Measurements from ENCODE around the gene GALNT18. TPM values are rescaled to one million over a fixed set of nuclear protein-coding genes. Genes with fewer than 3 reads are reported as not detected.
"Not testable (repeated sequence)": the region's sequence is repeated elsewhere in the genome, so short reads cannot be mapped to it uniquely, and the experiment has no call there.

GALNT18 gene
- total RNA-seq, 2 donors from 2014 or later = 29.4 to 105 TPM

DNA sequence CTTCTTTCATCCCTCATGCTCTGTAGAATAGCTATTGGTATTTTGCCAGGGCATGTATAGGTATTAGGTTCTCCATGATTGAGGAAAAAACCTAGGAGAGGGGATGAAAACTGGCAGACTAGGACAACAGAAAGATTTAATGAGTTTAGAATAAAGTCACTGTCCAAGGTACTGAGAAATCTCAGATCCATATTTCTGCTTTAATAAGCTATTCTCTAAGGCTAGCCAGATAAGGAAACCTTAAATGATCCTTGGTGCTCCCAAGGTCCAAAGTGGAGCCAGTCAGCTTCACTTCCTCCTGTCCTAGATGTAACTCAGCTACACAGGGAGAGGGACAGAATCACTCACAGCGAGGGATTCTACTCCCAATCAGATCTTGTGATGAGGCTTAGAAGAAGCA lies 255.0 kb downstream of the GALNT18 start:
- no peak for TF ChIP-seq POLR2AphosphoS5 (IDR thresholded peaks at IDR 0.05)
- TF ChIP-seq POLR2A (IDR thresholded peaks at IDR 0.05) = no peak
- TF ChIP-seq, protein P1, sequence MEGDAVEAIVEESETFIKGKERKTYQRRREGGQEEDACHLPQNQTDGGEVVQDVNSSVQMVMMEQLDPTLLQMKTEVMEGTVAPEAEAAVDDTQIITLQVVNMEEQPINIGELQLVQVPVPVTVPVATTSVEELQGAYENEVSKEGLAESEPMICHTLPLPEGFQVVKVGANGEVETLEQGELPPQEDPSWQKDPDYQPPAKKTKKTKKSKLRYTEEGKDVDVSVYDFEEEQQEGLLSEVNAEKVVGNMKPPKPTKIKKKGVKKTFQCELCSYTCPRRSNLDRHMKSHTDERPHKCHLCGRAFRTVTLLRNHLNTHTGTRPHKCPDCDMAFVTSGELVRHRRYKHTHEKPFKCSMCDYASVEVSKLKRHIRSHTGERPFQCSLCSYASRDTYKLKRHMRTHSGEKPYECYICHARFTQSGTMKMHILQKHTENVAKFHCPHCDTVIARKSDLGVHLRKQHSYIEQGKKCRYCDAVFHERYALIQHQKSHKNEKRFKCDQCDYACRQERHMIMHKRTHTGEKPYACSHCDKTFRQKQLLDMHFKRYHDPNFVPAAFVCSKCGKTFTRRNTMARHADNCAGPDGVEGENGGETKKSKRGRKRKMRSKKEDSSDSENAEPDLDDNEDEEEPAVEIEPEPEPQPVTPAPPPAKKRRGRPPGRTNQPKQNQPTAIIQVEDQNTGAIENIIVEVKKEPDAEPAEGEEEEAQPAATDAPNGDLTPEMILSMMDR (IDR thresholded peaks at IDR 0.05) = no peak
- H3K27ac ChIP-seq = no peak overlapping the region
- no peak for DNase-seq (ENCODE audit: low spot score)
- 92% methylated on average over 1 of the region's 1 CpG for WGBS
- no peaks in the 10 kb centered on the region for H3K9me3 ChIP-seq
- intact Hi-C loops (cut with DNase I) = no loop called here
- H3K4me1 ChIP-seq (replicated peaks) = no peaks in the 10 kb centered on the region
- H3K4me3 ChIP-seq = no peak overlapping the region
- no peaks in the 10 kb centered on the region for H3K27me3 ChIP-seq (replicated peaks; ENCODE audit: insufficient read depth)
- no peaks in the 10 kb centered on the region for H3K36me3 ChIP-seq

DNA sequence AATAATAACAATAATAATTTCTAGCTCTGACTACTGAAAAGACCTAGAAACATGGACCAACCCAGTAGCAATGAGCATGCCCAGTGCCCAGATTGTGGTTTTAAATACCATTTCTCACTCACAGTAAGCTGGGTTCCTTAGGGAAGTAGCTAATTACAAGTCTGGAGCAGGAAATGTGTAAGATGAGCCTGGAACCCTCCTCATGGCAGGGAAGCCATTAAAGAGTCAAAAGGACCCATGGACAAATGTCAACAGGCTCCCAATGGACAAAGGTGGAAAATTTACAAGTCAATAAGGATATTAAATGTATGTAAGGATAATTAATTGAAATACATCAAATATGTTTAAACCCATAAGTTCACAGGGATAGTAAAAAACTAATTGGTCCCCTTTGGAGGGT lies 258.1 kb downstream of the GALNT18 start:
- Histone ChIP-seq H3K4me1 (replicated peaks) (no peaks in the 10 kb centered on the region), H3K36me3 (no peaks in the 10 kb centered on the region), H3K27ac (no peak overlapping the region), H3K4me3 (no peak overlapping the region), H3K9me3 (no peaks in the 10 kb centered on the region), H3K27me3 (replicated peaks; ENCODE audit: insufficient read depth) (no peaks in the 10 kb centered on the region)
- intact Hi-C loops (cut with DNase I) = no loop called here
- TF ChIP-seq POLR2AphosphoS5 (IDR thresholded peaks at IDR 0.05) = no peak
- DNase-seq (ENCODE audit: low spot score) = no peak

DNA sequence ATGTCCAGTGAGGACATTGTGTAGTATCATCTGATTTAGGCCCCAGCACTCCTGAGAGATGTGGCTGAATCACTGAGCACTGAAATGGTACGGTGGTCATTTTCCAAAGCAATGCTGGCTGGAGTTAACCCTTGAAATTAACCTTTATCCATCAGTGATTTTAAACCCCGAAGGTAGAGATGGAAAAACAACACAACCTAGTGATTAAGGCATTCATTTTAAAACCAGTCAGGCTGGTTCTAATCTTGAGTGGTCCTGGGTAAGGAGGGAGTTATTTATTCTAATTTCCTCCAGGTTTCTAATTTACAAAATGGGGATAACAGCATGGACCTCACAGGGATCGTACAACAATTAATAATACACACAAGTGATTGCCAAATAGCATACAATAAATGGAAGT lies 262.2 kb downstream of the GALNT18 start:
- Histone ChIP-seq H3K36me3 (no peaks in the 10 kb centered on the region), H3K9me3 (no peaks in the 10 kb centered on the region), H3K27ac (no peak overlapping the region), H3K4me3 (no peak overlapping the region), H3K4me1 (replicated peaks) (no peaks in the 10 kb centered on the region), H3K27me3 (replicated peaks; ENCODE audit: insufficient read depth) (no peaks in the 10 kb centered on the region)
- intact Hi-C loops (cut with DNase I) = no loop called here
- 75% methylated on average over 3 of the region's 3 CpGs for WGBS
- TF ChIP-seq POLR2A (IDR thresholded peaks at IDR 0.05) = no peak
- no peak for TF ChIP-seq POLR2AphosphoS5 (IDR thresholded peaks at IDR 0.05)
- TF ChIP-seq, protein P1 (IDR thresholded peaks at IDR 0.05) = no peak
- DNase-seq (ENCODE audit: low spot score) = no peak

DNA sequence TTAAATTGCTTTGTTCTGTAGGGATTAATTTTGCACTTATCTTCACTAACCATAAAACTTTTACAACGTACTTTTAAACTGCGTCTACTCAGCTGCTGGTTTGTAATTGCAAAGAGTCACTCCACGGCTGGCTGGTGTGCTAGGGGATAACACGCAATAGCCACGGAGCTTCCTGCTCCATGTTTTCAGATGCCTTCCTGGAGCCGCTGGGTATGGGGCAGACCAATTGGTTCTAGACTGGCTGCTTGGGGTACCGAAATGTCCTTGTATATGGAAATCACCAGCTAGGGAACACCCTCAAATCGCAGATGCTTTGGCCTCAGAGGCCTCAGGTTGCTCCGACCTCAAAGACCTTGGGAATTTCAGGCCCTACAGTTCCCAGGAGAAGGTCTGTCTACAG lies 265.0 kb downstream of the GALNT18 start:
- no peaks in the 10 kb centered on the region for H3K36me3 ChIP-seq
- H3K27ac ChIP-seq = no peak overlapping the region
- no peaks in the 10 kb centered on the region for H3K9me3 ChIP-seq
- H3K4me3 ChIP-seq = no peak overlapping the region
- DNase-seq (ENCODE audit: low spot score) = no peak
- H3K4me1 ChIP-seq (replicated peaks) = no peaks in the 10 kb centered on the region
- 67% methylated on average over 9 of the region's 9 CpGs for whole genome bisulfite sequencing
- intact Hi-C loops (cut with DNase I) = no loop called here
- TF ChIP-seq, protein P1 (IDR thresholded peaks at IDR 0.05) = no peak
- no peak for TF ChIP-seq POLR2AphosphoS5 (IDR thresholded peaks at IDR 0.05)
- no peak for TF ChIP-seq POLR2A (IDR thresholded peaks at IDR 0.05)
- no peaks in the 10 kb centered on the region for H3K27me3 ChIP-seq (replicated peaks; ENCODE audit: insufficient read depth)

DNA sequence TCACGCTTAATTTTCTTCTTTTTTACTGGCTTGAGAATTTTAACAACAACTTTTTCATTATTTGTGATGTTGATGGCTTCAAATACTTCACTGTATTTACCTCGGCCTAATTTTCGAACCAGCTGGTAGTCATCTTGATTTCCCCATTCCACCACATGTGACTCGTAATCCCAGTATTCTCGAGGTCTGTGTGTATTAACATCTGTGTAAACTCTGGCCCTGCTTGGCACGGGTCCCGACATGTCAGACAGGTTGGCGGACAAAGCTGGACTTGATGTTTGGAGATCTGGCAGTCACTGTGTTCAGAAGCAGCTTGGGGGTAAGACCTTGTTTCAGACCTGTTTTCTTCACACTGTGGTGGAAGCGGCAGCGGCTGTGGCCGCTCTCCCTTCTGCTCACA lies 268.9 kb downstream of the GALNT18 start, which contains the start of gene CSNK2A3:
TSS of gene CSNK2A3 (minus strand) at position 373 of the 400 bp plus-strand sequence. CDS start at position 242, 131 bp downstream.
- intact Hi-C loops (cut with DNase I) = not testable (repeated sequence)

DNA sequence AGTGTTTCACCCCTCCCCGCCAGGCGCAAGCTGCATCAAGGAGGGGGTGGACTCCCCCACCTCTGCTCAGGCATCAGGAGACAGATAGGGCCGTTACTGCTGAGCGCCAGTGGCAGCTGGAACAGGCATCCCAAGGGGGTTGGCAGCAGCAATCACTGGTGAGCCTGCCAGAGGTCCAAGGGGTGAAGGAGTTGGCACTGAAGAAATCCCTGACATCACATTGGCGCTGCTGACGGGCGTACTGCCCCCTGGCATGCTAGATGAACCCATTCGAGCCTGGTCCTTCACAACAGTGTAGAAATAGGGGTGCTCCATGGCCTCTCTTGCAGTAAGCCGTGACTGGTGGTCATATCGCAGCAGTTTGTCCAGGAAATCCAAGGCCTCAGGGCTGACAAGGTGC lies 270.0 kb downstream of the GALNT18 start:
- H3K9me3 ChIP-seq; H3K27me3 ChIP-seq (replicated peaks; ENCODE audit: insufficient read depth); H3K4me3 ChIP-seq; DNase-seq (ENCODE audit: low spot score); H3K27ac ChIP-seq; H3K4me1 ChIP-seq (replicated peaks); intact Hi-C loops (cut with DNase I); H3K36me3 ChIP-seq: not testable (repeated sequence)
- 86% methylated on average over 8 of the region's 10 CpGs for WGBS

More for the DNA sequence above, 268.9 kb downstream of the GALNT18 start, which contains the start of gene CSNK2A3:
- H3K27me3 ChIP-seq (replicated peaks; ENCODE audit: insufficient read depth); H3K36me3 ChIP-seq; H3K9me3 ChIP-seq; H3K4me3 ChIP-seq; DNase-seq (ENCODE audit: low spot score); H3K4me1 ChIP-seq (replicated peaks); H3K27ac ChIP-seq: not testable (repeated sequence)
- 74% methylated on average over 11 of the region's 11 CpGs for WGBS

All from prostate gland (tissue), 2 donors.